Measurements from ENCODE around the gene OPTC.

- TF ChIP-seq CTCF (IDR thresholded peaks at IDR 0.05) = no peak
- no peak for TF ChIP-seq POLR2A (IDR thresholded peaks at IDR 0.05)
- no peak for TF ChIP-seq POLR2AphosphoS5 (IDR thresholded peaks at IDR 0.05)
Measured at GRCh38 chr1:203473281-203473680, 20.7 kb upstream of the OPTC start.

Data from stomach (tissue), 4 donors.